Endothelial cell (in vitro differentiated cells): ENCODE results near the gene UCKL1. TPM values are rescaled to one million over a fixed set of nuclear protein-coding genes. Genes with fewer than 3 reads are reported as not detected.
A peak's percentile ranks its signal among the peaks of the same experiment; 100 is the strongest.

Experiments
- DNase-seq: peaks from one replicate; pipeline ENCODE4 v3.0.0; 2021; ENCODE audit warnings: low spot score
- H3K27ac Mint-ChIP-seq: one replicate; pipeline ENCODE4 v1.8.0; 2021; ENCODE audit warnings: mixed read lengths, inconsistent platforms; ENCODE audit not compliant: unreplicated experiment
- H3K27me3 Mint-ChIP-seq: one replicate; pipeline ENCODE4 v1.8.0; 2021; ENCODE audit warnings: mild to moderate bottlenecking, moderate library complexity, mixed read lengths, inconsistent platforms; ENCODE audit not compliant: unreplicated experiment
- H3K36me3 Mint-ChIP-seq: one replicate; pipeline ENCODE4 v1.8.0; 2021; ENCODE audit warnings: mild to moderate bottlenecking, low read depth, mixed read lengths, inconsistent platforms; ENCODE audit not compliant: unreplicated experiment
- H3K4me1 Mint-ChIP-seq: one replicate; pipeline ENCODE4 v1.8.0; 2021; ENCODE audit warnings: mild to moderate bottlenecking, mixed read lengths, inconsistent platforms; ENCODE audit not compliant: unreplicated experiment
- H3K4me3 Mint-ChIP-seq: one replicate; pipeline ENCODE4 v1.8.0; 2021; ENCODE audit warnings: mild to moderate bottlenecking, mixed read lengths, inconsistent platforms; ENCODE audit not compliant: unreplicated experiment
- H3K9me3 Mint-ChIP-seq: one replicate; pipeline ENCODE4 v1.8.0; 2021; ENCODE audit warnings: mixed read lengths, inconsistent platforms; ENCODE audit not compliant: unreplicated experiment
- CTCF ChIP-seq: fragments of 200-600 bp; sonication (generic); IDR thresholded peaks from one replicate; pipeline ENCODE4 v1.5.0; 2021; ENCODE audit warnings: antibody characterized with exemption; ENCODE audit not compliant: unreplicated experiment
- total RNA-seq: library from RNA; stranded (reverse); fragmentation: NEBNext Ultra II Directional; extraction: Animal tissue kit (Norgen Biotek cat#: 25700); gene quantifications from one replicate; pipeline ENCODE4 v1.2.1, GENCODE V29; 2021; ENCODE audit not compliant: unreplicated experiment

Gene UCKL1
- total RNA-seq, 1 donor from 2014 or later, result 40.1 TPM

- Mint-ChIP-seq H3K27me3 (peaks cover 6% of the 10 kb centered on the region), H3K36me3 (peaks cover 5% of the 10 kb centered on the region), H3K27ac (no peak overlapping the region), H3K9me3 (no peaks in the 10 kb centered on the region), H3K4me3 (no peak overlapping the region), H3K4me1 (peaks cover 8% of the 10 kb centered on the region)
- no peak for DNase-seq
- TF ChIP-seq CTCF, result no peak
Measured at GRCh38 chr20:63911176-63911575, 45.0 kb downstream of the UCKL1 start.

- Mint-ChIP-seq H3K27ac (no peak overlapping the region), H3K4me1 (peaks cover 7% of the 10 kb centered on the region), H3K36me3 (peaks cover 5% of the 10 kb centered on the region), H3K4me3 (peak overlapping the region; percentile 51), H3K27me3 (peaks cover 4% of the 10 kb centered on the region), H3K9me3 (no peaks in the 10 kb centered on the region)
- no peak for TF ChIP-seq CTCF
- DNase-seq, result no peak
Measured at GRCh38 chr20:63908008-63908682, 48.1 kb downstream of the UCKL1 start.

GRCh38 chr20:63903796-63904561 lies 52.2 kb downstream of the UCKL1 start:
- H3K27me3 Mint-ChIP-seq, result peaks cover 3% of the 10 kb centered on the region
- H3K4me3 Mint-ChIP-seq, result no peak overlapping the region
- H3K9me3 Mint-ChIP-seq, result no peaks in the 10 kb centered on the region
- no peak for DNase-seq
- no peak for TF ChIP-seq CTCF
- H3K36me3 Mint-ChIP-seq, result peaks cover 5% of the 10 kb centered on the region
- peaks cover 2% of the 10 kb centered on the region for H3K4me1 Mint-ChIP-seq
- H3K27ac Mint-ChIP-seq, result no peak overlapping the region

- no peaks in the 10 kb centered on the region for H3K36me3 Mint-ChIP-seq
- no peaks in the 10 kb centered on the region for H3K9me3 Mint-ChIP-seq
- H3K27me3 Mint-ChIP-seq, result peaks cover 7% of the 10 kb centered on the region
- no peak for DNase-seq
- H3K4me3 Mint-ChIP-seq, result no peak overlapping the region
- no peak for TF ChIP-seq CTCF
- H3K27ac Mint-ChIP-seq, result peak overlapping the region; percentile 36
- peaks cover 19% of the 10 kb centered on the region for H3K4me1 Mint-ChIP-seq
Measured at GRCh38 chr20:63900413-63900812, 55.8 kb downstream of the UCKL1 start.
